HepG2 (cell line): ENCODE results near the gene SGIP1. TPM values are rescaled to one million over a fixed set of nuclear protein-coding genes. Genes with fewer than 3 reads are reported as not detected.

Experiments
- ATAC-seq: fragments of 200-7000 bp; cut with Tn5 transposase; 3 replicates; pipeline ENCODE4 v1.9.1; 2020; ENCODE audit warnings: mild to moderate bottlenecking, moderate library complexity
- BruUV-seq: library from RNA; stranded (reverse); fragments of 400-500 nt; replicated peaks from 2 replicates; lab custom pipeline; 2021; lab: Mats Ljungman, UMichigan
- CTCF ChIA-PET: fragments of 300-600 bp; formaldehyde crosslinking; extraction: SDS; loops from one replicate; lab custom pipeline; 2021; ENCODE audit warnings: low total read pairs, inconsistent platforms, low intra/inter-chr PET ratio; lab: Yijun Ruan, JAX
- POLR2A ChIA-PET: fragments of 350-600 bp; sonication (Branson Sonifier 250); formaldehyde crosslinking; loops from one replicate; lab custom pipeline; 2020; ENCODE audit warnings: antibody characterized with exemption, inconsistent platforms; lab: Yijun Ruan, JAX
- DNase-seq: peaks from one replicate; pipeline ENCODE4 v3.0.0-alpha.2; 2015; ENCODE audit warnings: low spot score
- FAIRE-seq: peaks from 3 replicates; lab custom pipeline; 2011; peaks lifted over from hg19 to GRCh38; lab: Jason Lieb, UNC
- H2AFZ ChIP-seq: one replicate; pipeline ENCODE4 v1.6.1; 2011; ENCODE audit warnings: low read length, inconsistent platforms
- H3K27ac ChIP-seq: fragments of 300-600 bp; 3 replicates; pipeline ENCODE4 v1.8.0; 2011; ENCODE audit warnings: mixed run types, mild to moderate bottlenecking, mixed read lengths, low read length, inconsistent platforms; ENCODE audit not compliant: insufficient read depth; ENCODE audit errors: extremely low read length
- H3K27me3 ChIP-seq, 2 experiments: fragments of 200-600 bp in 1 of 2; 2 replicates in 1 of 2; 3 replicates in 1 of 2; pipeline versions ENCODE4 v1.6.0 to v1.8.0; 2011; ENCODE audit warnings: low read length in 2 of 2, mild to moderate bottlenecking in 2 of 2, moderate library complexity in 2 of 2, inconsistent platforms in 1 of 2; ENCODE audit not compliant: insufficient read depth in 2 of 2, control insufficient read depth in 1 of 2
- H3K36me3 ChIP-seq, 2 experiments: fragments of 200-600 bp in 1 of 2; replicated peaks in 1 of 2; 2 replicates in 1 of 2; 3 replicates in 1 of 2; pipeline versions ENCODE4 v1.5.1 to v1.8.0; 2011; ENCODE audit warnings: low read length in 2 of 2, inconsistent platforms in 1 of 2; ENCODE audit not compliant: insufficient read depth in 2 of 2, control insufficient read depth in 1 of 2
- H3K4me1 ChIP-seq: 2 replicates; pipeline ENCODE4 v1.5.1; 2012; ENCODE audit warnings: low read length, inconsistent platforms; ENCODE audit not compliant: insufficient read depth
- H3K4me2 ChIP-seq: 2 replicates; pipeline ENCODE4 v1.6.0; 2011; ENCODE audit warnings: low read depth, low read length, inconsistent platforms
- H3K4me3 ChIP-seq, 3 experiments: fragments of 200-600 bp in 1 of 3; sonication (generic), shearing (Covaris generic) in 1 of 3; replicated peaks in 1 of 3; 2 replicates each; pipeline ENCODE4 v1.5.1; 2011 to 2016; ENCODE audit warnings: low read length in 3 of 3, inconsistent platforms in 2 of 3, low read depth in 2 of 3, mild to moderate bottlenecking in 2 of 3, control low read depth in 1 of 3, mixed read lengths in 1 of 3; ENCODE audit not compliant: insufficient read depth in 1 of 3
- H3K79me2 ChIP-seq: one replicate; pipeline ENCODE4 v1.6.1; 2011; ENCODE audit warnings: low read length, inconsistent platforms; ENCODE audit not compliant: insufficient read depth
- H3K9ac ChIP-seq: 2 replicates; pipeline ENCODE4 v1.6.0; 2011; ENCODE audit warnings: mild to moderate bottlenecking, low read depth, low read length, inconsistent platforms; ENCODE audit not compliant: insufficient read depth
- H3K9me3 ChIP-seq: 2 replicates; pipeline ENCODE4 v1.5.1; 2012; ENCODE audit warnings: mild to moderate bottlenecking, low read length
- H4K20me1 ChIP-seq: 2 replicates; pipeline ENCODE4 v1.6.0; 2011; ENCODE audit warnings: inconsistent platforms, mild to moderate bottlenecking, low read length, moderate library complexity; ENCODE audit not compliant: insufficient read depth
- AHR ChIP-seq: IDR thresholded peaks from 2 replicates; pipeline ENCODE4 v1.6.1; 2018; ENCODE audit warnings: missing genetic modification reagents, missing compliant biosample characterization
- AKAP8 ChIP-seq: sonication (generic); formaldehyde crosslinking; IDR thresholded peaks from 2 replicates; pipeline ENCODE4 v1.5.1; 2020; ENCODE audit warnings: mild to moderate bottlenecking, missing genetic modification reagents
- ARNT2 ChIP-seq: sonication (generic); formaldehyde crosslinking; IDR thresholded peaks from 2 replicates; pipeline ENCODE4 v1.8.0; 2022; ENCODE audit warnings: mild to moderate bottlenecking, low read depth, missing genetic modification reagents, moderate library complexity
- ATF2 ChIP-seq: sonication (generic); formaldehyde crosslinking; IDR thresholded peaks from 2 replicates; pipeline ENCODE4 v1.4.0; 2020; ENCODE audit warnings: missing genetic modification reagents
- ATF5 ChIP-seq: sonication (generic); formaldehyde crosslinking; IDR thresholded peaks from 2 replicates; pipeline ENCODE4 v1.4.0; 2020; ENCODE audit warnings: mild to moderate bottlenecking, low read depth, missing genetic modification reagents
- ATM ChIP-seq: fragments of 450-650 bp; IDR thresholded peaks from 2 replicates; pipeline ENCODE4 v1.7.1; 2017; ENCODE audit warnings: mild to moderate bottlenecking, borderline replicate concordance
- DBP ChIP-seq: sonication (generic); formaldehyde crosslinking; IDR thresholded peaks from 2 replicates; pipeline ENCODE4 v1.4.0; 2020; ENCODE audit warnings: missing genetic modification reagents; ENCODE audit errors: not compliant biosample characterization
- HHEX ChIP-seq: IDR thresholded peaks from 2 replicates; pipeline ENCODE4 v1.6.1; 2016; ENCODE audit warnings: control low read depth
- KAT2B ChIP-seq: fragments of 150-350 bp; IDR thresholded peaks from 2 replicates; pipeline ENCODE4 v1.6.1; 2014; ENCODE audit warnings: low read depth, low read length, borderline replicate concordance
- MLLT10 ChIP-seq: sonication (generic); formaldehyde crosslinking; IDR thresholded peaks from 2 replicates; pipeline ENCODE4 v1.4.0; 2020; ENCODE audit warnings: missing genetic modification reagents
- NCOA1 ChIP-seq: sonication (generic); formaldehyde crosslinking; IDR thresholded peaks from 2 replicates; pipeline ENCODE4 v1.9.0; 2021; ENCODE audit warnings: missing genetic modification reagents
- TSC22D2 ChIP-seq: sonication (generic); formaldehyde crosslinking; IDR thresholded peaks from 2 replicates; pipeline ENCODE4 v1.5.1; 2020; ENCODE audit warnings: missing genetic modification reagents, mild to moderate bottlenecking, borderline replicate concordance
- ZBTB3 ChIP-seq: sonication (generic); formaldehyde crosslinking; IDR thresholded peaks from 2 replicates; pipeline ENCODE4 v1.4.0; 2020; ENCODE audit warnings: low read depth, mild to moderate bottlenecking, moderate library complexity, missing genetic modification reagents, borderline replicate concordance
- ZEB1 ChIP-seq: IDR thresholded peaks from 2 replicates; pipeline ENCODE4 v1.6.1; 2012; ENCODE audit warnings: mild to moderate bottlenecking, low read depth, inconsistent platforms; ENCODE audit not compliant: insufficient replicate concordance
- ZKSCAN8 ChIP-seq: IDR thresholded peaks from 2 replicates; pipeline ENCODE4 v1.6.1; 2016; ENCODE audit warnings: borderline replicate concordance, missing genetic modification reagents, missing compliant biosample characterization
- ZNF143 ChIP-seq: sonication (generic); formaldehyde crosslinking; IDR thresholded peaks from 2 replicates; pipeline ENCODE4 v1.4.0; 2020; ENCODE audit warnings: missing genetic modification reagents
- ZNF333 ChIP-seq: sonication (generic); formaldehyde crosslinking; IDR thresholded peaks from 2 replicates; pipeline ENCODE4 v1.4.0; 2020; ENCODE audit warnings: mild to moderate bottlenecking, missing genetic modification reagents, borderline replicate concordance
- ZNF605 ChIP-seq: sonication (generic); formaldehyde crosslinking; IDR thresholded peaks from 2 replicates; pipeline ENCODE4 v1.8.0; 2022; ENCODE audit warnings: mild to moderate bottlenecking, missing genetic modification reagents
- ZNF7 ChIP-seq: IDR thresholded peaks from 2 replicates; pipeline ENCODE4 v1.6.1; 2016; ENCODE audit warnings: missing biosample characterization, missing genetic modification reagents
- ZSCAN9 ChIP-seq: IDR thresholded peaks from 2 replicates; pipeline ENCODE4 v1.6.1; 2016; ENCODE audit warnings: borderline replicate concordance
- WGBS: methylation state at CpG from one replicate; pipeline ENCODE4 v1.1.6; 2017; ENCODE audit warnings: low lambda C conversion rate; 5-methylcytosine and 5-hydroxymethylcytosine counted together
- in situ Hi-C: cut with HindIII; loops from 2 replicates; pipeline ENCODE4 v1.10.0; 2017; ENCODE audit warnings: low pct_unique_long_range_greater_than_20kb; ENCODE audit not compliant: extremely low pct_ligation_motif_present
- intact Hi-C: fragments of 100-400 bp; cut with micrococcal nuclease; formaldehyde crosslinking; loops from one replicate; pipeline ENCODE4 v1.10.0; 2022; ENCODE audit not compliant: unreplicated experiment
- polyA plus RNA-seq, 8 experiments: library from polyadenylated mRNA; depleted of rRNA in 3 of 8; stranded (reverse) in 7 of 8; unstranded in 1 of 8; fragments of >200 nt; fragmentation: Illumina TruSeq in 4 of 8; extraction: Trizol in 4 of 8; gene quantifications; 2 replicates each; pipeline versions ENCODE4 v1.2.1 to v1.2.3, GENCODE V29; 2011 to 2016; ENCODE audit warnings: low read depth in 4 of 8, missing spikeins in 1 of 8, mixed read lengths in 1 of 8; ENCODE audit not compliant: insufficient read depth in 1 of 8
- total RNA-seq, 5 experiments: library from RNA; depleted of rRNA; stranded (reverse); fragments of >200 nt; fragmentation: Illumina TruSeq; extraction: Trizol; gene quantifications; 2 replicates each; pipeline ENCODE4 v1.2.3, GENCODE V29; 2016; ENCODE audit warnings: low read depth in 1 of 5

SGIP1 gene
- total and polyA plus RNA-seq, 2 of the 13 experiments (the other 11 are each of a cell fraction or from before 2014, with no cell fraction given) = not detected

GRCh38 chr1:66494482-66494881 is 39.5 kb upstream of the SGIP1 start (continued):
- TF ChIP-seq ARNT2 (CRISPR knock-in tag) = no peak
- TF ChIP-seq ZEB1 = no peak
- TF ChIP-seq ZBTB3 (CRISPR knock-in tag) = no peak

GRCh38 chr1:66495495-66495894 is 38.5 kb upstream of the SGIP1 start:
- DNase-seq (no peak), FAIRE-seq (no peak), ATAC-seq (no peak)
- no peak overlapping the region for H3K4me2 ChIP-seq
- H2AFZ ChIP-seq = no peak overlapping the region
- ChIA-PET CTCF (no interaction called here), POLR2A (no interaction called here)
- H3K4me1 ChIP-seq = no peaks in the 10 kb centered on the region
- H3K27me3 ChIP-seq = no peaks in the 10 kb centered on the region
- no peaks in the 10 kb centered on the region for H3K79me2 ChIP-seq
- H4K20me1 ChIP-seq = no peaks in the 10 kb centered on the region
- no peaks in the 10 kb centered on the region for H3K9me3 ChIP-seq
- H3K4me3 ChIP-seq = no peak overlapping the region
- H3K27ac ChIP-seq = no peak overlapping the region
- no peaks in the 10 kb centered on the region for H3K36me3 ChIP-seq
- WGBS = 0% methylated on average over 1 of the region's 1 CpG
- in situ Hi-C loops (no loop called here), intact Hi-C loops (no loop called here)
- no peak overlapping the region for H3K9ac ChIP-seq
- TF ChIP-seq ZNF143 (CRISPR knock-in tag) (no peak), ZSCAN9 (CRISPR knock-in tag) (no peak), ZNF605 (CRISPR knock-in tag) (no peak), AKAP8 (CRISPR knock-in tag) (no peak), ZNF7 (CRISPR knock-in tag) (no peak), ZNF333 (CRISPR knock-in tag) (no peak), NCOA1 (no peak), ATF2 (CRISPR knock-in tag) (no peak), AHR (CRISPR knock-in tag) (no peak), TSC22D2 (CRISPR knock-in tag) (no peak), ATM (no peak), DBP (CRISPR knock-in tag) (no peak), HHEX (no peak), ZKSCAN8 (CRISPR knock-in tag) (no peak), ATF5 (no peak), MLLT10 (CRISPR knock-in tag) (no peak), KAT2B (no peak)
- no TSS peak for BruUV-seq
